PFSK-1 (cell line): ENCODE data around the gene MSANTD1.

Experiments used
- FOXP2 ChIP-seq: optimal IDR thresholded peaks from 2 replicates; pipeline ENCODE3; 2011; ENCODE audit warnings: borderline replicate concordance, control low read depth, inconsistent platforms; ENCODE audit not compliant: insufficient read depth; ENCODE audit errors: extremely low read length, extremely low read depth
- POLR2AphosphoS5 ChIP-seq: IDR thresholded peaks from 2 replicates; pipeline ENCODE4 v1.6.1; 2012; ENCODE audit warnings: low read depth, mild to moderate bottlenecking, control low read depth, low read length, moderate library complexity
- SIN3A ChIP-seq: IDR thresholded peaks from 2 replicates; pipeline ENCODE4 v1.6.1; 2012; ENCODE audit warnings: mild to moderate bottlenecking, low read length, moderate library complexity, borderline replicate concordance; ENCODE audit not compliant: insufficient read depth
- TAF1 ChIP-seq: IDR thresholded peaks from 2 replicates; pipeline ENCODE4 v1.6.1; 2012; ENCODE audit warnings: low read length, control low read depth, borderline replicate concordance; ENCODE audit not compliant: insufficient read depth
- TF ChIP-seq, protein P1 (sequence below), 2 experiments: IDR thresholded peaks; 2 replicates each; pipeline versions ENCODE4 v1.6.1 to v1.8.0; 2011 to 2012; ENCODE audit warnings: low read depth in 2 of 2, low read length in 2 of 2, control low read depth in 1 of 2, inconsistent platforms in 1 of 2, mild to moderate bottlenecking in 1 of 2, moderate library complexity in 1 of 2; ENCODE audit not compliant: insufficient read depth in 1 of 2

The MSANTD1 gene

DNA sequence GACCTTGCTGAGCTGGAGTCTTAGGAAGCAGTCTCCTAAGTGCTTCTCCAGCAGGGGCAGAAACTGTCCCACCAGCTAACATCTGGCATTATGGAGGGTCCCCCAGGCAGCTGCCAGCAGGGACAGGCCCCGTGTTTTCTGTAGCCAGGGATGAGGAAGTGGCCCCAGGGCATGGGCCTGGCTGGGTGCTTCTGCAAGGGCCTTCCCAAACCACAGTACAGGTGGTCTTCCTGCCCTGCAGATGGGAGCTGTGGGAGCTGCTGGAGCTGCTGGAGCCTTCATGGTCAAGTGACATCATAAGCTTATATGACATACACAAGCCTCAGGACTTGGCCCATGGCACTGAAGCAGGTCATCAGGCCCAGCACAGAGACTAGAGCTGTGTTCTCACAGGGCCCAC lies 5.0 kb upstream of the MSANTD1 start:
- TF ChIP-seq TAF1 (no peak), FOXP2 (no peak), POLR2AphosphoS5 (no peak), SIN3A (no peak)
- TF ChIP-seq, protein P1, sequence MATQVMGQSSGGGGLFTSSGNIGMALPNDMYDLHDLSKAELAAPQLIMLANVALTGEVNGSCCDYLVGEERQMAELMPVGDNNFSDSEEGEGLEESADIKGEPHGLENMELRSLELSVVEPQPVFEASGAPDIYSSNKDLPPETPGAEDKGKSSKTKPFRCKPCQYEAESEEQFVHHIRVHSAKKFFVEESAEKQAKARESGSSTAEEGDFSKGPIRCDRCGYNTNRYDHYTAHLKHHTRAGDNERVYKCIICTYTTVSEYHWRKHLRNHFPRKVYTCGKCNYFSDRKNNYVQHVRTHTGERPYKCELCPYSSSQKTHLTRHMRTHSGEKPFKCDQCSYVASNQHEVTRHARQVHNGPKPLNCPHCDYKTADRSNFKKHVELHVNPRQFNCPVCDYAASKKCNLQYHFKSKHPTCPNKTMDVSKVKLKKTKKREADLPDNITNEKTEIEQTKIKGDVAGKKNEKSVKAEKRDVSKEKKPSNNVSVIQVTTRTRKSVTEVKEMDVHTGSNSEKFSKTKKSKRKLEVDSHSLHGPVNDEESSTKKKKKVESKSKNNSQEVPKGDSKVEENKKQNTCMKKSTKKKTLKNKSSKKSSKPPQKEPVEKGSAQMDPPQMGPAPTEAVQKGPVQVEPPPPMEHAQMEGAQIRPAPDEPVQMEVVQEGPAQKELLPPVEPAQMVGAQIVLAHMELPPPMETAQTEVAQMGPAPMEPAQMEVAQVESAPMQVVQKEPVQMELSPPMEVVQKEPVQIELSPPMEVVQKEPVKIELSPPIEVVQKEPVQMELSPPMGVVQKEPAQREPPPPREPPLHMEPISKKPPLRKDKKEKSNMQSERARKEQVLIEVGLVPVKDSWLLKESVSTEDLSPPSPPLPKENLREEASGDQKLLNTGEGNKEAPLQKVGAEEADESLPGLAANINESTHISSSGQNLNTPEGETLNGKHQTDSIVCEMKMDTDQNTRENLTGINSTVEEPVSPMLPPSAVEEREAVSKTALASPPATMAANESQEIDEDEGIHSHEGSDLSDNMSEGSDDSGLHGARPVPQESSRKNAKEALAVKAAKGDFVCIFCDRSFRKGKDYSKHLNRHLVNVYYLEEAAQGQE (IDR thresholded peaks at IDR 0.05; ENCODE audit: insufficient read depth in 1 of 2, low read depth in 2 of 2, low read length in 2 of 2), result no peak

DNA sequence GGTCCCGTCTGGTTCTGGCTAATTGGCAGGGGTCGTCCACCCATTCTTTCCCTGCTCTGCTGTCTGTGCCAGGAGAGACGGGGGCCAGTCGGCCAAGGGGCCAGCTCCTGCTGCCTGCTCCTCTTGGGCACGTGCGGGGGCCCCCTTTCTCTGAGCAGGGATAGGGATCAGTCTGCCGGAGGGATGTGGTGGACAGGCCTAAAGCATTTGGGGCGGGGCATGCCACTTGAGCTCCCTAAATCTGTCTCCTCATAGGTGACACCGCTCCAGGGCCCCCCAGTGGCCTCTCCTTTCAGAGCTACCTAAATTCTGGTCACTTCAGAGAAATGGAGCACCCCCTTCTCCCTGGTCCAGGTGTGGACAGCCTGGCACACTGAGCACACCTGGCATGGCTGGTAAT lies 4.2 kb upstream of the MSANTD1 start:
- TF ChIP-seq POLR2AphosphoS5 (no peak), FOXP2 (no peak), TAF1 (no peak), SIN3A (no peak)
- TF ChIP-seq, protein P1 (IDR thresholded peaks at IDR 0.05; ENCODE audit: insufficient read depth in 1 of 2, low read depth in 2 of 2, low read length in 2 of 2), result no peak

DNA sequence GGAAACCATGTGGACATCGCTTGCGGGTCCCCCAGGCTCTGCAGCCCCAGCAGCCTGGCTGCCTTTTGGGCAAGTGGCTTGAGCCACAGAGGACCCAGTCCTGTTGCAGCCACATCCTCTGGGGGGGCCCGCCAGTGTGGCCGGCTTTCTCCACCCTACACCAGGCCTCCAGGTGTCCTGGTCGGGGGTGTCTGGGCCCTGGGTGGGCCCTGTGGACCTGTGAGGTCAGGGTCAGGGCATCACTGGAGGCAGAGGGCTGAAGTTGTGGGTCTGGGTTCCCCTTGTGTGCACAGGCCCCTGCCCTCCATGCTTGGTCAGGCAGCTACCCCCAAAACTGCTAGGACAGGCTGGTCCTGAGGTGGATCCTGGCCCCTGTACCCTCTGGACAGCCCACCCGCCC lies 3.3 kb upstream of the MSANTD1 start:
- TF ChIP-seq, protein P1 (IDR thresholded peaks at IDR 0.05; ENCODE audit: insufficient read depth in 1 of 2, low read depth in 2 of 2, low read length in 2 of 2), result no peak
- no peak for TF ChIP-seq POLR2AphosphoS5
- no peak for TF ChIP-seq FOXP2
- no peak for TF ChIP-seq TAF1
- TF ChIP-seq SIN3A, result no peak

DNA sequence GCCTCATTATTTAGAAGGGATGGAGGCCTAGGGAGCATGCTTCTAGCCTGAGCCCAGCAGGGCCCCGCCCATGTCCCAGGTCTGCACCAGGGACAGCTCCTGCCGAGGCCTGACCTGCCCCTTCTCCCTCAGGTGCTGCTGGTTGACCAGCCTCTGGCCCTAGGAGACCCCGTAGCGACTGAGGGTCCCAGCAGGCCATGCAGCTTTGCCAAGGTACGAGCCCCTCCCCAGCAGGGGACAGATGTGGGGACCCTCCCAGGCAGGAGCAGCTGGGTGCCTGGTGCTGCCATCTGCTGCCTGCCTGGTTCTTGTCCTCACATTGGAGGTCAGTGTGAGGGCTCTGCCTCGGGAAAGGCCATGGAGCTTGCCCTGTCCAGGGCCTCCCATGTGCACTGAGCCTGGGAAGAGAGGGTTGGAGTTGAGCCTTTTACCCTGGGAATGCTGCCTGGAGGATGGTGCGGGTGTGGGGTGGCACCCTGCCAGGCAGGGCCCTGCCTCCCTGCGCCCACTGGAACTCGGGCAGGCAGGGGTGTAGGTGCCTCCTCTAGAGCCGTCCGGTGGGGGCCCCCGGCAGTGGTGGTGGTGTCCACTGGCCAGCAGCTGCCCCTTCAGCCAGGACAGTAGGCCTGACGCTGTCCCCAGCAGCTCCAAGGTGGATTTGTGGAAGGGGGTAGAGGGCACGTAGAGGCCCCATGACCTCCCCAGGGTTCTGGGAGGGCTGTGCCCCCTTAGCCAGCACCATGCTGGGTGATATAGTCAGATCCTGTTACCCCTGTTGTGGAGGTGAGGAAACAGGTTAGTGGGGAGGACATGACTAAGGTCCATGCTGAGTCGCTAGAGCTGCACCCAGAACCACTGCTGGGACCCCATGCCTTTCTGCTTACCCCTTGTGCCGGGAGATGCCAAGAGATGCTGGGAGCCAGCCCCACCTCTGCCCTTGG lies 2.2 kb upstream of the MSANTD1 start:
- TF ChIP-seq, protein P1 (IDR thresholded peaks at IDR 0.05; ENCODE audit: insufficient read depth in 1 of 2, low read depth in 2 of 2, low read length in 2 of 2), result peak; percentile 28 to 29; a peak in 1 of 4 replicates
- TF ChIP-seq FOXP2, result no peak

DNA sequence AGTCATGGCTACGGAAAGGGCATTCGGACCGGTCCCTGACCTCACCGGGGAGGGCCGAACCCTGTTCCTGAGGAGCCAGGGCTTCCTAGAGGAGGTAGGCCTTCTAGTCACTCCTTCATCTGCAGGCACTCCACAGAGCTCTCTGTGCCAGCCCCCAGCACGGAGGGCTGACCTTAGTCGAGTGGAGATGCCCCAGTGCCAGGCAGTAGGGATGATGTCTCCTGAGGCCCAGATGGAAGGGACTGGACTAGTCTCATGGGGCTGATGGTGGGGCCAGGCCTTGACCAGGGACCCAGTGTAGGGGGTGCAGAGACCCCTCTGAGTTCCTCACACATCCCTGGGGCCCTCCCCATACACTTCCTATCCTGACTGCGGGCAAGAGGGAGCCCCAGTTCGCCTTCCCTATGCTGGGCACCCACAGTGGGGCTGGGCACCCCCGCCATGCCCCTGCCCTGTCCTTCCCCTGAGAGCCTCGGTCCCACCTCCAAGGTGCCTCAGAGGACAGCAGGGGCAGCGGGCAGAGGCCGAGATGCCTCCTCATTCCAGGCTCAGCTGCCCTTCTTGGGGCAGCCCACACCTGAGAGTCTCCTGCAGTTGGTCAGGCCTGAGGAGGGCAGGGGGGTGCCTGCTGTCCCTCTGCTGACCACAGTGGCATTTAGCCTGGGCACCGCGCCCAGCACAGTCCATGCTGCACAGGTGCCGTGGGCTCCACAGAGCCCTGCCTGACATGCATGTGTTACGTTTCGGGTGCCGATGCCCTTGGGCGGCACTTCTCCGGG lies 1.4 kb upstream of the MSANTD1 start:
- TF ChIP-seq, protein P1 (IDR thresholded peaks at IDR 0.05; ENCODE audit: insufficient read depth in 1 of 2, low read depth in 2 of 2, low read length in 2 of 2), result no peak
- TF ChIP-seq TAF1 (no peak), POLR2AphosphoS5 (no peak), FOXP2 (no peak), SIN3A (no peak)
